IMR-90 (cell line): ENCODE results near the gene SLC37A4. TPM values are rescaled to one million over a fixed set of nuclear protein-coding genes. Genes with fewer than 3 reads are reported as not detected.
A peak's percentile ranks its signal among the peaks of the same experiment; 100 is the strongest.

Experiments
- ATAC-seq: fragments of 200-7000 bp; cut with Tn5 transposase; 2 replicates; pipeline ENCODE4 v1.9.1; 2020; ENCODE audit warnings: low read depth, mild to moderate bottlenecking, moderate library complexity
- BruUV-seq: library from RNA; stranded (reverse); fragments of 400-500 nt; replicated peaks from 2 replicates; lab custom pipeline; 2021; lab: Mats Ljungman, UMichigan
- CTCF ChIA-PET: fragments of 300-600 bp; formaldehyde crosslinking; extraction: SDS; loops from one replicate; lab custom pipeline; 2021; ENCODE audit warnings: antibody characterized with exemption; lab: Yijun Ruan, JAX
- POLR2A ChIA-PET: fragments of 300-600 bp; sonication (Branson Sonifier 250); formaldehyde crosslinking; loops from one replicate; lab custom pipeline; 2022; ENCODE audit warnings: antibody characterized with exemption; ENCODE audit not compliant: unreplicated experiment; lab: Charles Lee
- DNase-seq: peaks from one replicate; pipeline ENCODE4 v3.0.0; 2013
- H2AFZ ChIP-seq: replicated peaks from 2 replicates; pipeline ENCODE3; 2013; ENCODE audit warnings: low read length, mild to moderate bottlenecking; ENCODE audit not compliant: poor library complexity
- H2AK5ac ChIP-seq: 2 replicates; pipeline ENCODE4 v1.6.1; 2013; ENCODE audit warnings: low read depth, low read length, inconsistent platforms
- H2AK9ac ChIP-seq: replicated peaks from 2 replicates; pipeline ENCODE3; 2013; ENCODE audit warnings: mild to moderate bottlenecking, low read depth, low read length, moderate library complexity; ENCODE audit not compliant: poor library complexity
- H2BK120ac ChIP-seq: 2 replicates; pipeline ENCODE4 v1.6.1; 2013; ENCODE audit warnings: low read depth, low read length, inconsistent platforms
- H2BK15ac ChIP-seq: 3 replicates; pipeline ENCODE4 v1.6.1; 2013; ENCODE audit warnings: low read depth, low read length, inconsistent platforms
- H2BK20ac ChIP-seq: 2 replicates; pipeline ENCODE4 v1.6.1; 2013; ENCODE audit warnings: low read depth, mild to moderate bottlenecking, inconsistent platforms, low read length, moderate library complexity
- H2BK5ac ChIP-seq: 2 replicates; pipeline ENCODE4 v1.6.1; 2013; ENCODE audit warnings: mild to moderate bottlenecking, low read depth, low read length, inconsistent platforms; ENCODE audit not compliant: poor library complexity, severe bottlenecking
- H3K14ac ChIP-seq: replicated peaks from 2 replicates; pipeline ENCODE4 v1.6.1; 2013; ENCODE audit warnings: low read depth, low read length, inconsistent platforms
- H3K18ac ChIP-seq: 2 replicates; pipeline ENCODE4 v1.6.1; 2013; ENCODE audit warnings: low read depth, low read length, control low read depth
- H3K23ac ChIP-seq: 2 replicates; pipeline ENCODE4 v1.6.1; 2013; ENCODE audit warnings: low read depth, low read length, inconsistent platforms
- H3K27ac ChIP-seq: 2 replicates; pipeline ENCODE4 v1.5.1; 2013; ENCODE audit warnings: mild to moderate bottlenecking, control low read depth, low read length; ENCODE audit not compliant: insufficient read depth
- H3K27me3 ChIP-seq: 2 replicates; pipeline ENCODE4 v1.6.1; 2013; ENCODE audit warnings: low read length; ENCODE audit not compliant: control insufficient read depth, insufficient read depth
- H3K36me3 ChIP-seq: 2 replicates; pipeline ENCODE4 v1.6.1; 2013; ENCODE audit warnings: low read length, mixed read lengths; ENCODE audit not compliant: control insufficient read depth, insufficient read depth
- H3K4ac ChIP-seq: 2 replicates; pipeline ENCODE4 v1.6.1; 2013; ENCODE audit warnings: low read depth, low read length, inconsistent platforms
- H3K4me1 ChIP-seq: 2 replicates; pipeline ENCODE4 v1.6.1; 2013; ENCODE audit warnings: low read length, mixed read lengths; ENCODE audit not compliant: control insufficient read depth, insufficient read depth
- H3K4me2 ChIP-seq: 2 replicates; pipeline ENCODE4 v1.6.1; 2013; ENCODE audit warnings: low read depth, mild to moderate bottlenecking, control low read depth, low read length, moderate library complexity
- H3K4me3 ChIP-seq: 2 replicates; pipeline ENCODE4 v1.5.1; 2013; ENCODE audit warnings: low read depth, mild to moderate bottlenecking, control low read depth, low read length, moderate library complexity; ENCODE audit not compliant: insufficient read depth
- H3K56ac ChIP-seq: 2 replicates; pipeline ENCODE4 v1.6.1; 2013; ENCODE audit warnings: low read length, inconsistent platforms; ENCODE audit not compliant: insufficient read depth; ENCODE audit errors: extremely low read depth
- H3K79me1 ChIP-seq, 2 experiments: 2 replicates each; pipeline ENCODE4 v1.6.1; 2013; ENCODE audit warnings: low read length in 2 of 2, inconsistent platforms in 1 of 2, low read depth in 1 of 2
- H3K9ac ChIP-seq: 2 replicates; pipeline ENCODE4 v1.6.1; 2013; ENCODE audit warnings: low read depth, low read length, control low read depth
- H3K9me1 ChIP-seq: 2 replicates; pipeline ENCODE4 v1.6.1; 2013; ENCODE audit warnings: low read length, inconsistent platforms; ENCODE audit not compliant: insufficient read depth
- H3K9me3 ChIP-seq: 2 replicates; pipeline ENCODE4 v1.6.1; 2013; ENCODE audit warnings: low read length; ENCODE audit not compliant: control insufficient read depth, insufficient read depth
- H4K20me1 ChIP-seq: 2 replicates; pipeline ENCODE4 v1.6.1; 2013; ENCODE audit warnings: low read length, inconsistent platforms; ENCODE audit not compliant: insufficient read depth
- H4K5ac ChIP-seq: 2 replicates; pipeline ENCODE4 v1.6.1; 2013; ENCODE audit warnings: mild to moderate bottlenecking, low read depth, low read length, control low read depth
- H4K8ac ChIP-seq, 2 experiments: 2 replicates each; pipeline ENCODE4 v1.6.1; 2013; ENCODE audit warnings: low read depth in 2 of 2, low read length in 2 of 2, control low read depth in 1 of 2, inconsistent platforms in 1 of 2
- H4K91ac ChIP-seq: 2 replicates; pipeline ENCODE4 v1.6.1; 2013; ENCODE audit warnings: low read depth, low read length, inconsistent platforms; ENCODE audit not compliant: insufficient read depth
- BHLHE40 ChIP-seq: fragments of 150-350 bp; IDR thresholded peaks from 2 replicates; pipeline ENCODE4 v1.6.1; 2016; ENCODE audit warnings: mild to moderate bottlenecking, low read depth, low read length
- CEBPB ChIP-seq: IDR thresholded peaks from 2 replicates; pipeline ENCODE4 v1.6.1; 2012; ENCODE audit warnings: low read depth, low read length, improper control_type of control experiment
- CHD1 ChIP-seq: IDR thresholded peaks from 2 replicates; pipeline ENCODE4 v1.6.1; 2012; ENCODE audit warnings: low read depth, low read length, improper control_type of control experiment
- CTCF ChIP-seq: conservative IDR thresholded peaks from 2 replicates; pipeline ENCODE4 v1.5.1; 2012; ENCODE audit warnings: mild to moderate bottlenecking, low read depth, low read length, improper control_type of control experiment
- FOS ChIP-seq: fragments of 150-350 bp; IDR thresholded peaks from 2 replicates; pipeline ENCODE4 v1.6.1; 2016; ENCODE audit warnings: low read depth, low read length
- MAFK ChIP-seq: IDR thresholded peaks from 2 replicates; pipeline ENCODE4 v1.6.1; 2012; ENCODE audit warnings: low read depth, low read length, improper control_type of control experiment
- MAZ ChIP-seq: IDR thresholded peaks from 2 replicates; pipeline ENCODE4 v1.6.1; 2012; ENCODE audit warnings: low read depth, mild to moderate bottlenecking, low read length, improper control_type of control experiment, moderate library complexity, borderline replicate concordance
- MXI1 ChIP-seq: IDR thresholded peaks from 2 replicates; pipeline ENCODE4 v1.6.1; 2012; ENCODE audit warnings: low read depth, mild to moderate bottlenecking, low read length, moderate library complexity, borderline replicate concordance
- NFE2L2 ChIP-seq: fragments of 150-350 bp; IDR thresholded peaks from 2 replicates; pipeline ENCODE4 v1.6.1; 2016; ENCODE audit warnings: low read depth, mild to moderate bottlenecking, low read length
- POLR2A ChIP-seq: IDR thresholded peaks from 2 replicates; pipeline ENCODE4 v1.6.1; 2012; ENCODE audit warnings: mild to moderate bottlenecking, low read depth, low read length
- RAD21 ChIP-seq: IDR thresholded peaks from 2 replicates; pipeline ENCODE4 v1.6.1; 2012; ENCODE audit warnings: low read length, improper control_type of control experiment
- RCOR1 ChIP-seq: IDR thresholded peaks from 2 replicates; pipeline ENCODE4 v1.6.1; 2012; ENCODE audit warnings: mild to moderate bottlenecking, low read length, improper control_type of control experiment; ENCODE audit not compliant: insufficient replicate concordance
- RFX5 ChIP-seq: IDR thresholded peaks from 2 replicates; pipeline ENCODE4 v1.8.0; 2012; ENCODE audit warnings: low read depth, mild to moderate bottlenecking, low read length, moderate library complexity
- SMC3 ChIP-seq: fragments of 150-350 bp; IDR thresholded peaks from 2 replicates; pipeline ENCODE4 v1.6.1; 2016; ENCODE audit warnings: low read depth, mild to moderate bottlenecking, antibody characterized with exemption, low read length, moderate library complexity
- WGBS, 2 experiments: methylation state at CpG; one replicate each; pipeline versions ENCODE4 v1.1.5 to v1.1.7; 2013; ENCODE audit warnings: missing lambda C conversion rate in 2 of 2; ENCODE audit not compliant: insufficient read length in 1 of 2; ENCODE audit errors: extremely low coverage in 2 of 2; 5-methylcytosine and 5-hydroxymethylcytosine counted together
- dilution Hi-C: fragments of 300-500 bp; cut with HindIII; formaldehyde crosslinking; loops from one replicate; pipeline ENCODE4 v1.14.3; 2018; ENCODE audit warnings: low sequenced_read_pairs; ENCODE audit not compliant: unreplicated experiment
- in situ Hi-C: fragments of 300-500 bp; cut with MboI; formaldehyde crosslinking; loops from 3 replicates; pipeline ENCODE4 v1.14.3; 2019; ENCODE audit warnings: low sequenced_read_pairs, inconsistent platforms, mixed read lengths
- intact Hi-C: fragments of 100-400 bp; cut with micrococcal nuclease; formaldehyde crosslinking; loops from 2 replicates; pipeline ENCODE4 v1.10.0; 2022
- polyA plus RNA-seq, 3 experiments: library from polyadenylated mRNA; depleted of rRNA; stranded (reverse); fragments of >200 nt; gene quantifications; 2 replicates each; pipeline ENCODE4 v1.2.3, GENCODE V29; 2012; ENCODE audit warnings: low replicate concordance in 1 of 3
- total RNA-seq: library from RNA; depleted of rRNA; stranded (reverse); fragments of >200 nt; gene quantifications from 2 replicates; pipeline ENCODE4 v1.2.3, GENCODE V29; 2012

Gene SLC37A4
- total and polyA plus RNA-seq, 2 of the 4 experiments (the other 2 are of a cell fraction) = 7.5 to 14.3 TPM

- TF ChIP-seq MAFK = no peak
- TF ChIP-seq NFE2L2 = no peak
Observed at GRCh38 chr11:119030329-119031047, at the start of gene SLC37A4 (continued).

GRCh38 chr11:119078675-119079420, 48.2 kb upstream of the SLC37A4 start:
- H3K9me3 ChIP-seq = no peaks in the 10 kb centered on the region
- H2BK5ac ChIP-seq = no peak overlapping the region
- no peak overlapping the region for H4K91ac ChIP-seq
- no peak overlapping the region for H3K4me3 ChIP-seq
- H2BK20ac ChIP-seq = no peak overlapping the region
- no peak overlapping the region for H2BK15ac ChIP-seq
- H3K4ac ChIP-seq = no peak overlapping the region
- no peak overlapping the region for H3K4me2 ChIP-seq
- no peak overlapping the region for H3K18ac ChIP-seq
- no peak overlapping the region for H4K8ac ChIP-seq
- DNase-seq (no peak), ATAC-seq (no peak)
- no peak overlapping the region for H3K9ac ChIP-seq
- no peak overlapping the region for H2AK9ac ChIP-seq
- no peak overlapping the region for H3K56ac ChIP-seq
- TSS peak; percentile 54 for BruUV-seq
- ChIA-PET POLR2A (interaction anchor here (1.1 kb wide), 1 partner anchor 11 kb away, joined by 3 read pairs; the partner anchor contains the start of gene VPS11), CTCF (no interaction called here)
- H2AFZ ChIP-seq = no peak overlapping the region
- peaks cover 56% of the 10 kb centered on the region for H3K36me3 ChIP-seq
- H3K9me1 ChIP-seq = no peaks in the 10 kb centered on the region
- no peak overlapping the region for H3K14ac ChIP-seq
- dilution Hi-C loops = no loop called here
- no peak overlapping the region for H2BK120ac ChIP-seq
- H4K20me1 ChIP-seq = no peaks in the 10 kb centered on the region
- no peak overlapping the region for H4K5ac ChIP-seq
- in situ Hi-C loops = no loop called here
- H3K4me1 ChIP-seq = no peaks in the 10 kb centered on the region
- H3K27me3 ChIP-seq = no peaks in the 10 kb centered on the region
- 0 out of 4 replicates have a peak, but pooled peaks cover 0 to under 1% of the 10 kb centered on the region in 2 experiments for H3K79me1 ChIP-seq
- H2AK5ac ChIP-seq = no peak overlapping the region
- 81% methylated on average over 8 of the region's 19 CpGs; no CpG with 5 or more reads in 1 of the 2 experiments for WGBS, 2 experiments
- no peak overlapping the region for H3K23ac ChIP-seq
- no peak overlapping the region for H3K27ac ChIP-seq
- intact Hi-C loops = no loop called here
- TF ChIP-seq BHLHE40 (no peak), MAFK (no peak), CTCF (no peak), MXI1 (no peak), POLR2A (no peak), CEBPB (no peak), RFX5 (no peak), RAD21 (no peak), RCOR1 (no peak), MAZ (no peak), CHD1 (no peak), NFE2L2 (no peak), FOS (no peak), SMC3 (no peak)
